Measurements from ENCODE around the gene CADM2. TPM values are rescaled to one million over a fixed set of nuclear protein-coding genes. Genes with fewer than 3 reads are reported as not detected.

Gene CADM2
- total RNA-seq, 2 donors from 2014 or later: 0.27 to 11.7 TPM

DNA sequence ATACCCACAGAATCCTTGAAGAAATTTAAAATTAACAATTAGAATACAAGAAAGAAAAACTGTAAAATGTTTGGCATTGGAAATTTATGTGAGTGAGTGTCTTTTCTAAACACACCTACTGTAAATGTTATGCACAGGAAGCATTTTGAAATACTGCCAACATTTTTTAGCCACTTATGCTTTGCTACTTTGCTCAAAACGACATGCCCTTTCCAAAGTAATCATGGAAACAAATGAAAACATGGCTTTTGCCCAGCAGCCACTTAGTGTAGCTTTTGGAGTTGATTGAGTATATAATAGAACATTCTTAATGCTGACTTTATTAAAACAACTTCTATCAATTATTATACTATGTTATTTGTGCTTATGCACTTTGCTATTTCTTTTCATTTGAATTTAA lies 823.0 kb downstream of the CADM2 start:
- intact Hi-C loops (cut with DNase I): no loop called here
- DNase-seq (ENCODE audit: low spot score): no peak

DNA sequence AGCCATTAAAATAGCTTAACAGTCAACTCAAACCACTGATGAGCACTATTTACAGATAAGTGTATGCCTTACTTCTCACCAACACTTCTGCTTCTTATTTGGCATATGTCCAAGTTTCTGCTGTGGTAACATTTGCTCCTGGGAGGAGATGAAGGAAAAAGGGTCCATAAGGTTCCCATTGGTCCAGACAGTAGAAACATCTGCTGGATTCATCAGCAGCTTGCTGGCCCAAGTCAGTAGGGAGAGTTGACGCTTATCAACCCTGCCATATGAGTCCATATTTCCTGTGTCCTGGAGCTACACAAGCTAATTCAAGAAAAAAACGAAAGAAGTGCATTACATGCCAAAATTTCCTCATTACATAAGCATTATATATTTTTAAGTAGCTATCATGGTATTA lies 824.5 kb downstream of the CADM2 start:
- Histone ChIP-seq H3K4me1 (replicated peaks) (no peaks in the 10 kb centered on the region), H3K9me3 (no peaks in the 10 kb centered on the region), H3K4me3 (no peak overlapping the region), H3K27me3 (replicated peaks; ENCODE audit: insufficient read depth) (no peaks in the 10 kb centered on the region), H3K36me3 (no peaks in the 10 kb centered on the region), H3K27ac (no peak overlapping the region)
- TF ChIP-seq POLR2AphosphoS5 (IDR thresholded peaks at IDR 0.05) (no peak), POLR2A (IDR thresholded peaks at IDR 0.05) (no peak)
- TF ChIP-seq, protein P1, sequence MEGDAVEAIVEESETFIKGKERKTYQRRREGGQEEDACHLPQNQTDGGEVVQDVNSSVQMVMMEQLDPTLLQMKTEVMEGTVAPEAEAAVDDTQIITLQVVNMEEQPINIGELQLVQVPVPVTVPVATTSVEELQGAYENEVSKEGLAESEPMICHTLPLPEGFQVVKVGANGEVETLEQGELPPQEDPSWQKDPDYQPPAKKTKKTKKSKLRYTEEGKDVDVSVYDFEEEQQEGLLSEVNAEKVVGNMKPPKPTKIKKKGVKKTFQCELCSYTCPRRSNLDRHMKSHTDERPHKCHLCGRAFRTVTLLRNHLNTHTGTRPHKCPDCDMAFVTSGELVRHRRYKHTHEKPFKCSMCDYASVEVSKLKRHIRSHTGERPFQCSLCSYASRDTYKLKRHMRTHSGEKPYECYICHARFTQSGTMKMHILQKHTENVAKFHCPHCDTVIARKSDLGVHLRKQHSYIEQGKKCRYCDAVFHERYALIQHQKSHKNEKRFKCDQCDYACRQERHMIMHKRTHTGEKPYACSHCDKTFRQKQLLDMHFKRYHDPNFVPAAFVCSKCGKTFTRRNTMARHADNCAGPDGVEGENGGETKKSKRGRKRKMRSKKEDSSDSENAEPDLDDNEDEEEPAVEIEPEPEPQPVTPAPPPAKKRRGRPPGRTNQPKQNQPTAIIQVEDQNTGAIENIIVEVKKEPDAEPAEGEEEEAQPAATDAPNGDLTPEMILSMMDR (IDR thresholded peaks at IDR 0.05): no peak
- DNase-seq (ENCODE audit: low spot score): no peak
- intact Hi-C loops (cut with DNase I): no loop called here
- 68% methylated on average over 2 of the region's 2 CpGs for WGBS

More for the DNA sequence above, 823.0 kb downstream of the CADM2 start:
- Histone ChIP-seq H3K36me3 (no peaks in the 10 kb centered on the region), H3K4me3 (no peak overlapping the region), H3K27ac (no peak overlapping the region), H3K27me3 (replicated peaks; ENCODE audit: insufficient read depth) (no peaks in the 10 kb centered on the region), H3K9me3 (no peaks in the 10 kb centered on the region), H3K4me1 (replicated peaks) (no peaks in the 10 kb centered on the region)
- 3% methylated on average over 1 of the region's 1 CpG for WGBS
- TF ChIP-seq, protein P1 (IDR thresholded peaks at IDR 0.05): no peak
- no peak for TF ChIP-seq POLR2AphosphoS5 (IDR thresholded peaks at IDR 0.05)

DNA sequence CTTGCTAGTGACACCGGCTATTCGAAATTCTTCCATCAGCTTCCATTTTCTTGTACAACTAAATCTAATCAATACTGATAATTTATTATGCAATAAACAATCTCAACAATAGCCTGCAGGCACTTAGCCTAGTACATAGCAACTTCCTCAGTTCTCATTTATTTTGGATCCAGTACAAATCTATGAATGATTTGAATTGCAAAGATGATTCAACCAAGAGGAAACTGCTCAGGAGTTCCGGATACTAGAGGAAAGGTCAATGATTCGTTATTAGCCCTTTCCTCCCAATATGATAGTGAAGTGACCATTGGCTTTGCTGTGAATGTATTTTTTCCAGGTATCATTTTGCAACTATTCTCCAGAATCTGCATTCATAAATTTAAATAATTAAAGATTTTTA lies 827.0 kb downstream of the CADM2 start:
- intact Hi-C loops (cut with DNase I): no loop called here
- WGBS: 89% methylated on average over 4 of the region's 4 CpGs
- Histone ChIP-seq H3K4me3 (no peak overlapping the region), H3K36me3 (no peaks in the 10 kb centered on the region), H3K9me3 (no peaks in the 10 kb centered on the region), H3K4me1 (replicated peaks) (no peaks in the 10 kb centered on the region), H3K27me3 (replicated peaks; ENCODE audit: insufficient read depth) (no peaks in the 10 kb centered on the region), H3K27ac (no peak overlapping the region)
- DNase-seq (ENCODE audit: low spot score): no peak
- TF ChIP-seq POLR2AphosphoS5 (IDR thresholded peaks at IDR 0.05): no peak
- no peak for TF ChIP-seq POLR2A (IDR thresholded peaks at IDR 0.05)
- TF ChIP-seq, protein P1 (IDR thresholded peaks at IDR 0.05): no peak

DNA sequence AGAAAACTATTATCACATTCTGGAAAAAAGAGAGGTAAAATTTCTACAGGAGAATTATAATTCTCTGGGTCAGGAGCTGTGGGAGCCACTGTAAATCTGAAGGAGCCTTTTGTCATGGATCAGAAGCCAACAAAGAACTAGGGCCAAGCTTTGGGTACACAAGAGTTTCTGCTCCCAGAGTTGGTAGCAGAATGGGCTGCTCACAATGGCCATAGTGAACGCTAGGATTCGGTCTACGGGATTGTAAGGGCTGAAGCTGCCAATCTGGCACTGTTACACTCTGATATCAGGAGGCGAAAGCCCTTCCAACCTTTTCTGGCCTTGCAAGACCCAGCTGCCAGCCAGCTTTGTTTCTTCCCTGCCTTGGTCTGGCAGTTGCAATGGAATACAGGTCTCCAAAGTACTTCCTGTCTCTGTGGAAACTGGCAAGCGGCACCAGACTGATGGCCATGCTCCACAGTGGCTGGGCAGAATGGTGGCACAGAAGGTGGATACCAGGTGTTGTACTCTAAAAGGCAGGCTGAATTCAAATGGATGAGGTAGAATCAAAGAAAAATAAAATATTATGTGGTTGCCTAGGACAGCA lies 831.7 kb downstream of the CADM2 start:
- intact Hi-C loops (cut with DNase I): no loop called here
- no peak overlapping the region for H3K4me3 ChIP-seq

DNA sequence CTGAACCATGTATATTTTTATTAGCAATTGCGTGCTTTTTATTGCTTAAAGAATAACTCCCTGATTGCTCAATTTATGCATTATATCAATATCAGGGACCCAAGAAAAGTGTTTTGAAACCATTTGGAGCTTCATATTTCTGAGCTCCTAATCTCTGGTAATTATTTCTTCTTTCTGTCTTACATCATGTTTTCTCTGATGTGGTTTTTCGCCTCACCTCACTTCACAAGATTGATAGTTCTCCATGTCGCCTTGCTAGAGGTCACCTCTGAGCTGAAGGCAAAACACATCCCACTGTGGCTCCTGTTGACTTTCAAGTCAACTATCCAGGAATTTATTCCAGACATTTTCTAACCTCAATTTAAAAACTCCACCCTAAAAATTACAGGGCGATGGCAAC lies 837.4 kb downstream of the CADM2 start:
- Histone ChIP-seq H3K9me3 (no peaks in the 10 kb centered on the region), H3K27ac (no peak overlapping the region), H3K4me3 (no peak overlapping the region), H3K36me3 (no peaks in the 10 kb centered on the region), H3K4me1 (replicated peaks) (no peaks in the 10 kb centered on the region), H3K27me3 (replicated peaks; ENCODE audit: insufficient read depth) (no peaks in the 10 kb centered on the region)
- DNase-seq (ENCODE audit: low spot score): no peak
- TF ChIP-seq POLR2AphosphoS5 (IDR thresholded peaks at IDR 0.05) (no peak), POLR2A (IDR thresholded peaks at IDR 0.05) (no peak)
- TF ChIP-seq, protein P1 (IDR thresholded peaks at IDR 0.05): no peak
- intact Hi-C loops (cut with DNase I): no loop called here
- WGBS: 66% methylated on average over 4 of the region's 4 CpGs

More for the DNA sequence above, 831.7 kb downstream of the CADM2 start:
- DNase-seq (ENCODE audit: low spot score): no peak
- no peaks in the 10 kb centered on the region for H3K9me3 ChIP-seq
- H3K36me3 ChIP-seq: no peaks in the 10 kb centered on the region
- WGBS: 83% methylated on average over 5 of the region's 5 CpGs
- H3K27ac ChIP-seq: no peak overlapping the region
- no peaks in the 10 kb centered on the region for H3K27me3 ChIP-seq (replicated peaks; ENCODE audit: insufficient read depth)
- no peak for TF ChIP-seq POLR2A (IDR thresholded peaks at IDR 0.05)
- TF ChIP-seq, protein P1 (IDR thresholded peaks at IDR 0.05): no peak
- no peak for TF ChIP-seq POLR2AphosphoS5 (IDR thresholded peaks at IDR 0.05)
- H3K4me1 ChIP-seq (replicated peaks): no peaks in the 10 kb centered on the region

All from prostate gland (tissue), 2 donors.